Activated CD4-positive, CD25-positive, alpha-beta regulatory T cell treated with anti-CD3 and anti-CD28 coated beads, Interleukin-2, amount 50 U/mL, for 16 hours (primary cell): Measurements from ENCODE around the gene IL17A.

Source experiments
- DNase-seq: peaks from one replicate; pipeline ENCODE4 v3.0.0-alpha.2; 2020; ENCODE audit warnings: low read depth, low spot score

IL17A gene

DNA sequence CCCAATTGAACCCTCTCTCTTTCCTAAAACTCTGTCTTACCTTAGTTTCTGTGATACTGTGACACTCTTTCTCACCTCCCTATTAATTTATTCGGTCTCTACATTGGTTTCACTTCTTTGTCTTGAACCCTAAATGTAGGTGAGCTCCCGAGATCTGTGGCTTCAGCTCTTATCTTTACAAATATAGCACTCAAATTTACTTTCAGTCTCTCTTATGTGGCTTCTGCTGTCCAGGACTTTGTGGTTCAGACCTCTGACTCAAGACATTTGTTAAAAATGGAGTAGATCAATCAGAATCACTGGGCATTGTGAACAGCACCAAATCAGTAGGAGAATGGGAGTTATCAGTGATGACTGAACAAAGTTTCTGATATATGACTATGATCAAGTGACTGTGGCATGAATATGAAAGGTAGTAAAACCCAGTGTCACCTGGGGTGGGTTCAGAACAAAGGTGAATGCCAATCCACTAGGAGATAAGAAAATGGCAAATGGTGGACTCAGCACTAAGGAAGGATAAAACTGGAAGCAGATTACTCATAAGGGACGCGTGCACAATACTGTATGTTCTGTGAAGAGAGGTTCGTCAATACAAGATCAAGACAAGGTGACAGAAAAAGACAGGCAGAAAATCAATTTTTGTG, 30.9 kb downstream of the IL17A start:
- no peak for DNase-seq

DNA sequence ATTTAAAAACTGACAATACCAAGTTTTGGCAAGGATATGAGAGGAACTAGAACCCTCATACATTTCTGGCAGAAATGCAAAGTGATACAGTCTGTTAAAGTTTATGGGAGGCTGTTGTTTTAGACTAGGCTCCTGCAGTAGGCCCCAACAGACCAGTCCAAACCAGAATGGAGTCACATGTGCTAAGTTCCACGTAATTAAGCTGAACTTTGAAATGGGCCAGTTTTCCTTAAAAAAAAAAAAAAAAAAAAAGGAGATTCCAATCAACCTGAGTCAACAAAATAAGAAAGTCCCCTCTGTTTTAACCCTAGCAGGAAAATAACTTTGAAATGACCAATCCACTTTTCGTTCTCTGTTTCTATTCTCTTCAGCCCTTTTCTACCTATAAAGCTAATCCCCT, 31.6 kb downstream of the IL17A start:
- no peak for DNase-seq

DNA sequence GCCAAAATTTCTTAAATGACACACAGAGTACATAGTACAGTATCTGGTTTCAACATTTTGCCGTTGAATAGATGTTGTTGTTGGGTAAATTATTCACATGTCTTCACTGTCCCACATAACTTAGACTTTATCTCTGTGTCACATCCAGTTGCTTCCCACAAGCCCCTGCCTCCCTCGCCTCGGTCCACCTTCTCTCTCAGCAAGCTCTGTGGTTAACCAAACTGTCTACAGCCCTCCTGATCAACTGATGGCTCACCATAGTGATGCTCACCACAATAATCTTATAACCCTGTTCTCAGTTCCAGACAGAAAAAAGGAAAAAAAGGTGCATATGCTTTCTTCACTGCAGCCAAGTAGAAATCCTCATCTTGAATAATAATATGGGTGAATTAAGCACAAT, 35.1 kb downstream of the IL17A start:
- DNase-seq, result no peak

DNA sequence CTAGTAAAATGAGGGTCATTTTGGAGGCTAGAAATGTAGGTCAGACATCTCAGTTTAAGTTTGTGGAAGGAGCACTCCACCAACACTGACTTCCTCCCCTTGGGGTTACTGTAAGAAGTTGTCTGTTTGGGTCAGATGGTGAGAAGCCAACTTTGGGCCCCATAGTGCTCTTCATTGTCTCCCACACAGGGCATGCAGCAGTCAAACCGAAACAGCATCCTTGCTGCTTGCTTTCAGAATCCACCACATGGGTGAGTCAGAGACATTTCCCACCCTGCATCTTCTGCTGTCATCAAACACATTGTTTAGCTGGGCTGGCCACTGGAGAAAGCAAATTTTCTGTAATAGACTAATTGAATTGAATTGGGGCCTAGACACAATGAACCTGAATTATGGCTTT, 41.3 kb downstream of the IL17A start:
- no peak for DNase-seq

DNA sequence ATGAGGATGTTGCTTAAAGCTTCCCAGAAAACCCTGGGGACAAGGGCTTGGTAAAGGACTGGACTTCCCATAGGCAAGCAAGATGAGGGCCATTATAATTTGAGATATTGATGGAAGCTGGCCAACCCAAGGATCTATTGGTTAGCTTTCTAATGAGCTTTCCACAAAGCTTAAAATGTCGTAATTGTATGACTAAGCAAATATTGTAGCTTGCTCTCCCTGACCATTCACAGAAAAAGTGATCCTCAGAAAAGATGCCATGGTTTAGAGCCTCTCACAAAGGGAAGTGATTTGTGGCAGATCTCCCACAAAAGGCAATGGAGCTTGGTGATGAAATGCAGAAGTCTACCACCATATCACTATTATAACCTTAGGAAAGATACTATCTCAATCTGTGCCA, 44.5 kb downstream of the IL17A start:
- DNase-seq, result no peak

DNA sequence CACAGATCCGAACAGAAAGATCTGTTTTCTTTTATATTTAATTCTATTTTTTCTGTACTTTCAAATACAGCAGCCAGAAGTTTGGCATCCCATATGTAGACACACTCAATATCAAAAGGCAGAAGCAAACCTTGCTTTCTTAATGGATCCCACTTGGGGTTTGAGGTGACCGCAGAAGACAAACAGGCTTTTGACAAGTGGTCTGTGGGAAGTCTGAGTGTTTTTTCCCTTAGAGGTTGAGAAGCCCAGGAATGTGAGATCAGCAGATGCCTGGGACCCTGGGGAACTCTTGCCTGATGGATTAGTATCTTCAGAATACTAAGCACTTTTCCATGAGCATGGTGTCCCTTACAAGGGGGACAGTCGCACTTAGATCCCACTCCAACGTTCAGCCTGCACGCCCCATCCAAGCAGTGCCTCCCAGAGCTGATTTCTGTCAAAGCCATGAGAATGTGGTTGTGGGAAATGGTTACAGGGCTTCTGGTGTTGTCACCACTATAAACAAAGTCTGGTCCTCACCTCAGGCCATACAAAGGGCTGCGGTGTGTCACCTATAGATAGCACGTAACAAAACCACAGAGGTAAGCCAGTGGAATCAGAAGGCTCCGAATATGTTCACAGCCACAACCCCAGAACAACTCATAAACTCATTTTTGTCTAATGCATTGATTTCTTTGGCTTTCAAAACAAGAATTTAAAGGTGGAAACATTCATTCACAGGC, 45.4 kb downstream of the IL17A start:
- no peak for DNase-seq

DNA sequence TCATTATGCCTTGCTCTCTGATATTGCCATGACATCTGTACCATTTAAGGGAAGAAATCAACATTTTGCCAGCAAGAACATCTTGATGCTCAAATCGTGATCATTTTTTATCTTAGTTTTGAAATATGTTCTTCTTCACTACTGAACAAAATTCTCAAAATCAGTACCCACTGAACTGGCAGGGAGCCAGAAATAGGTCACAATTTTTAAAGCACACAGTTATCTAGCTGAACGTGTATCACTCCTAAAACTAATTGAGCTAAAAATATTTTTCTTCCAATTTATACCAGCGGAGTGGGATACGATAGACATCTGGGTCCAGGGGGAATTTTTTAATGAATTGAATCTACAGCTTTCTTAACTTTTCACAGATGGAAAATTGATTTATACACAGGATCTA, 46.8 kb downstream of the IL17A start:
- DNase-seq, result no peak

DNA sequence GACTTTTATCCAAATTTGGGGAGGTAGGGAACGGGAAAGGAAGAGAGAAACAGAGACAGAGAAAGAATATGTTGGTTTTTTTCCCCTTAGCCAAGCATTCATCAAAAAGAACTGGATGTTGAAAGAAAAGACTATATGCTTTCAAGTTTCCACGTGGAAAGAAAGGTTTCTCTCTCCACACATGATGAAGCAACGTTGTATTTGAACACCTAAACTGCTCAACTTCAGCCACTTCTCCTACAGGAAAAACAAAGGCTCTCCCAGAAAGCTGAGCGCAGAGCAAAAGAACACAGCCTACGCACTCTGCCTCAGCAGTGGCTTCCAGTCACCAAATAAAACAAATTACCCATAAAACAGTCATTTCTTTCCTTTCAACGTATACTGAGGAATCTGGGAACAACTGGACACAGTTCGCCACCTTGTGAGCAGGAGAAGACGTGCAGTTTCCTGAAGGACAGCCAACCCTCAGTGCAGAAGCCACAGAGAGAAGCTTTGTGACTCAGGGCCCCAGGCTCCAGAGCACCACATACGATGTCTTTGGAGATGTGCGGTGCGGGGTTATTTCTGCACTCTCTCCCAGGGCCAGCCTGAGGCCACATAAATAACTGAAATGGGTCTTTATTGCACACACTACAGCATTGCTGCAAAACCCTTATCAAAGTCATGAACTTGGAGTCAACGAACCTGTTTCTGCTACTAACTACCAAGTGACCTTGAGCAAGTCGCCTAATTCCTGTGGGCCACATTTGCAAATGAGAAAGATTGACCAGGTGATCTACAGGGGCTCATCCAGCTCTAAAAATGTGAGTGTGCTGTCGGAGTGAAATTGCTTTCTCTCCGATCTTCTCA, 48.0 kb downstream of the IL17A start:
- no peak for DNase-seq
